T-helper 2 cell treated with Interferon-gamma antibody and Interleukin-4, amounts not matched to agents 100 ng/mL and 5 ng/mL, for 36 hours (primary cell): Measurements from ENCODE around the gene MBTD1. TPM values are rescaled to one million over a fixed set of nuclear protein-coding genes. Genes with fewer than 3 reads are reported as not detected.
"Not testable (repeated sequence)": the region's sequence is repeated elsewhere in the genome, so short reads cannot be mapped to it uniquely, and the experiment has no call there.

Experiments
- intact Hi-C: fragments of 100-400 bp; cut with micrococcal nuclease; formaldehyde crosslinking; loops from one replicate; pipeline ENCODE4 v1.15.1; 2023
- total RNA-seq: library from RNA; stranded (reverse); gene quantifications from 2 replicates; pipeline ENCODE4 v1.2.3, GENCODE V29; 2022

MBTD1 gene
- 13.0 and 13.3 TPM in 2 replicates for total RNA-seq

DNA sequence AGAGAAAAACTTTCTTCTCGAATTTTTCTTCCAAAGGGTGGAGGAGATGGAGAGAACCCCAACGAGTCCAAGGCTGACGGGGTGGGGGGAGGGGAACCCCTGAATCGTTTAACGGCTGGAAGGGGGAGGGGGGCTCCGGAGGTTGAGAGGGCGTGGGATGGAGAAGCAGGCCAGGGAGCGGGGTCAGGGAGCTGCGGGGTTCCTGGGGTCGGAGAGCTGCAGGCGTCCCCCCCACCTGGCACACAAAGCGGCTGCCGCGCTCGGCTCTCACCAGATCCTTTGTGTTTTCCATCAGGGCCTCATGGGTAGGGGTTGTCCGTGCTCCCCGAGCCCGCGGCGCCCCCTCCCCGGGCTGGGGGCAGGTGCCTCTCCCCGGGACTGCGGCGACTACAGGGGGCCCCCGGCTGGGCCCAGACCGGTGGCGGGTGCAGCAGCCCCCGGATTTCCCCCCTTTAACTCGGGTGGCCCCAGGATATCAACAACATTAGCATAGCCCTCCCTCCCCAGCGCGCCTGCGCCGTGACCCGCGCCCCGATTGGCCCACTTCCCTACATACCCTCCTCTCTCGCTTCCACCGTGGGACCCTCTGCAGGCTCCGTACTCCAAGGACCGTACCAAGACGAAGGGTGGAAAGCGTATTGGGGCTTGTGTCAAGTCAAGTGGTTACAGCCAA, at the start of gene MBTD1:
MBTD1 (minus strand) TSS at position 486 of the 673 bp plus-strand sequence. CDS start 34,888 bp downstream, outside the sequence.
- intact Hi-C loops: loop anchor here (1.0 to 10.0 kb wide), 6 partner anchors 59 to 393 kb away; partner anchors contain the start of genes NME1, NME2 and TOB1

GRCh38 chr17:51305182-51305581, 45.3 kb upstream of the MBTD1 start:
- intact Hi-C loops: no loop called here

- intact Hi-C loops: no loop called here
These were observed 40.0 kb upstream of the MBTD1 start for GRCh38 chr17:51299859-51300258.

DNA sequence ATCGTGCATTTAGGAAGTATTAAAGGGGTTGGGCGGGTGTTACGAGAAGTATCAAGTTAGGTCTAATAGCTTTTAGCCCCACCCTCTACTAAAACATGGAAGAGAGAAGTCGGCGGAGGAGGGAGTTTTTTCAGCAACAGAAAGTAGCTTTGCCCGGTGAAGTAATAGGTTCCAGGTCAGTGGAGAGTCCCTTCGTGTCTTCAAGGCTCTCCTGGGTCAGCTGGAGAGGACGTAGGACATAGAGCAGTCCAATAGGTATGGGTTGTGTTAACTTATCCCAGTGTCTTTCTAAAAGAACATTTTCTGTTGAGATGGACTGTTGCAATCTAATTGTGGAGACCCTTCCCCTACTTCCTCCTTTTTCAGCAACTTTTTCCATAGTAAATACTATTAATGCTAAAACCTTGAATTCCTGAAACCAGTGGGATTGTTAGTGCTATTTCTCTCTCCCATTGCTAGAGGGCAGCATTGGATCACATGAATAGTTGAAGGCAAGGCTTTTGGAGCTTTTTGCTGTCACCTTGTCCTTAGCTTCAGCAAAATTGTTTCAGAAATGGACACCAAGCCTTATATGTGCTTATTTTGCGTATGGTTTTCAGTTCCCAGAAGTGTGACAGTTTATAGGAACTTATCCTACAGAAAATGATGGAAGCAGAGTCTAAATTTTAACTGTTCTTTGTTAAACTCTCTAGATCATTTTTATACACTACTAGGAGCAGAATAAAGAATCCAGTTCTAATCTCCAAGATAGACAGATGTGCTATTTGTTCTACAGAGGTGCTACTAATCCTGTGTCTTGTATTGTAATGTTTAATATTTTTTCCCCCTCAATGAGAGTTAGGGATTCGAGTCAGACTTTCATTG, 38.9 kb upstream of the MBTD1 start:
- intact Hi-C loops: no loop called here

GRCh38 chr17:51294338-51294737, 34.5 kb upstream of the MBTD1 start:
- intact Hi-C loops: not testable (repeated sequence)

DNA sequence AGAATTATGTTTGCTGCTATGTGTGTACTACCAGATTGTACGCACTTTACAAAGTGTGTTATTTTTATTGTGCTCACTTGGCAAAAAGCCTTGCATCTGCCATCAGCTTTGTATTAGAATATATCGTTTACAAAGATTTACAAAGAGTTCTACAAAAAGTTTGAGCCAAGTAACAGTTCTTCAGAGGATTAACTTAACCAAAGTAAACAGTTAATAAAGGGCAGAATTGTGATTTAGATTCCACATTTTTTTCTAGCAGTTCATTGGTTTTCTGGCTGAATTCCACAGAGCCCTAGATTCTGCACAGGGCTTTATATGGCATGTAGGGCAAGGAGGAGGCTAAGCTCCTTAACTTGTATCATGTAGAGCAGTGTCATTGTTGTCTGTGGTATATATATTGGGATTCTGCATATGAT, 29.9 kb upstream of the MBTD1 start:
- intact Hi-C loops: no loop called here

DNA sequence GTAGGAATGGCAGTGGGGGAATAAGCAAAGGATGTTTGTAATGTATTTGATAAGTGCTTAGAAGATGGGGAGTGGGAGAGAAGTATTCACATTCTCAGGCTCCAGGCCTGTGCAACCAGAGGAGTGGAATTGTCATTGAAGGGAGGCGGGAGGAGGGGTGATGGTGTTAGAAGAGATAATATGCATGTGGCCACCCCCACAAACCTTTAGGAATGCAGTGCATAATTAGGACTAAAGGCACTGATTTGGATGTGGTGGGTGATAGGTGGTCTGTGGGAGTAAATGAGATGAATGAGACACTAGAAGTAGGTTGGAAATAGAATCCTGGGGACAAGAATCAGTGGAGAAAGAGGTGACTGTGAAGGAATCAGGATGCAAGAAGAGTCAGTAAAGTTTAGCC, 27.6 kb upstream of the MBTD1 start:
- intact Hi-C loops: no loop called here

DNA sequence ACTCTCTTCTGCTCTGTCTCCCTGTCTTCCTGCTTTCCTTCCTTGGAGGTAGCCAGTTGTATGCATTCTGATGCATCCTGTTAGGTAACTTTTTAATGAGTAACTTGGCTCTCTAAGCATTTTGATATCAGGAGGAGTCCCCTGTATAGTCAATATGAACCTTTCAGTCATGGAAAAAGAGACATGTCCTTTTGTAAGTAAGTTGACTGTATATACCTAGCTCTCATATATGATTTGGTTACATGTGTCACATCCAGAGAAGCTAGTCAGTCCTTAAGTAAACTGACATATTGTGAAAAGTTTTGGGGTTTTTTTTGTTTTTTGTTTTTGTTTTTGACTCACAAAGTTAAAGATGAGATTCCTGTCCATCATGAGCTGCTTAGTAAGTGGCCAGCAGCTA, 19.3 kb upstream of the MBTD1 start:
- intact Hi-C loops: no loop called here

DNA sequence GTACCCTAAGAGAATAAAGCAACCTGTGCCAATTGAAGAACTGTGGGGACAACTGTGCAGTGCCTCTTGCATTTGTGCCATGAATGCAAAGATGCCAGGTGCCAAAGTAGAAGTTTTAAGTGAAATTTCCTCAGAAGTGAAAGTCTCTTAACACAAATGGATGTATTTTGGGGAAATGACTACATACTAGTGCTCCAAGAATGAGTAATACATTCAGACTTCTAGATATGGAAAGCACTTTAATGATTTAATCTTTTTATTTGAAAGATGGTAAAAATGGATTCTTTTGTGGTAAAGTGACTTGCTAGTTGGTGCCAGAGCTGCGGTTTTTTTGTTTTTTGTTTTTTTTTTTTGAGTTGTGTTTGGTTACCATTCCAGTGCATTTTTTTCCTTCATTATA, 15.5 kb upstream of the MBTD1 start:
- intact Hi-C loops: no loop called here

DNA sequence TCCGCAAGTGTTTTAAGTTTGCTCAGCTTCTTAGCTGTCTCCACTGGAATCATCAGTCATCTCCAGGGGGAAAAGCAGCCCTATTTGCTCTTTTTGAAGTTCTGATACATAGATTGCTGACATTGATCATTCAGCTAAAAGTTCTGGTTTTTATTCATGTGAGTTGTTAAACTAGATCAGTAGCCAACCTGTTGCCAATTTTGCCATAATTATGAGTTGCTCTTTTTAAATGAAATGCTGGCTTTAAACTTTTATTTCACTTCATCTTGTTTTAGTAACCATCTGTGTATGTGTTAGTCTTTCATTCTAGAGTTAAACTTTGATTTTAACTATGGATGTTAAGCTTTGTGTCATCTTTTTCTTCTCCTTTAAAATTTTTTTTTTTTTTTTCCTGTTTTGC, 13.0 kb upstream of the MBTD1 start:
- intact Hi-C loops: no loop called here

GRCh38 chr17:51270636-51271035, 10.8 kb upstream of the MBTD1 start:
- intact Hi-C loops: no loop called here

DNA sequence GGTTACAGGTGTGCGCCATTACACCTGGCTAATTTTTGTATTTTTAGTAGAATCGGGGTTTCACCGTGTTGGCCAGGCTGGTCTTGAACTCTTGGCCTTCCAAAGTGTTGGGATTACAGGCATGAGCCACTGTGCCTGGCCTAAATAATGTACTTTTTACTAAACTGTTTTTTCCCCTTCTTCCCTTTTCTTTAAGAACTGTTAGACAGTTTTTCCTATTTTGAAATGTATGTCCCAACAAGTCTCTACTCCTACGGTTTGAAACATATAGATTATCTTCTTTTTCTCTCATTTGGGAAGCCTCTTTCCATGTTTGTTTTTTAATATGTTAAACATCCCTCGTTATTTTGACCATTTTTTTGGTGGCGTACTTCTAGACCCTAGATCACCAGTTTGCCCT, 10.1 kb upstream of the MBTD1 start:
- intact Hi-C loops: loop anchor here (10.0 kb wide), 1 partner anchor 265 kb away; no protein-coding TSS in a partner anchor

- intact Hi-C loops: loop anchor here (5.0 to 10.0 kb wide), 2 partner anchors 163 to 260 kb away; no protein-coding TSS in a partner anchor
These were observed 4.6 kb upstream of the MBTD1 start for GRCh38 chr17:51264466-51264865.

- intact Hi-C loops: loop anchor here (5.0 to 10.0 kb wide), 2 partner anchors 164 to 258 kb away; no protein-coding TSS in a partner anchor
These were observed 3.2 kb upstream of the MBTD1 start for GRCh38 chr17:51263006-51263405.

DNA sequence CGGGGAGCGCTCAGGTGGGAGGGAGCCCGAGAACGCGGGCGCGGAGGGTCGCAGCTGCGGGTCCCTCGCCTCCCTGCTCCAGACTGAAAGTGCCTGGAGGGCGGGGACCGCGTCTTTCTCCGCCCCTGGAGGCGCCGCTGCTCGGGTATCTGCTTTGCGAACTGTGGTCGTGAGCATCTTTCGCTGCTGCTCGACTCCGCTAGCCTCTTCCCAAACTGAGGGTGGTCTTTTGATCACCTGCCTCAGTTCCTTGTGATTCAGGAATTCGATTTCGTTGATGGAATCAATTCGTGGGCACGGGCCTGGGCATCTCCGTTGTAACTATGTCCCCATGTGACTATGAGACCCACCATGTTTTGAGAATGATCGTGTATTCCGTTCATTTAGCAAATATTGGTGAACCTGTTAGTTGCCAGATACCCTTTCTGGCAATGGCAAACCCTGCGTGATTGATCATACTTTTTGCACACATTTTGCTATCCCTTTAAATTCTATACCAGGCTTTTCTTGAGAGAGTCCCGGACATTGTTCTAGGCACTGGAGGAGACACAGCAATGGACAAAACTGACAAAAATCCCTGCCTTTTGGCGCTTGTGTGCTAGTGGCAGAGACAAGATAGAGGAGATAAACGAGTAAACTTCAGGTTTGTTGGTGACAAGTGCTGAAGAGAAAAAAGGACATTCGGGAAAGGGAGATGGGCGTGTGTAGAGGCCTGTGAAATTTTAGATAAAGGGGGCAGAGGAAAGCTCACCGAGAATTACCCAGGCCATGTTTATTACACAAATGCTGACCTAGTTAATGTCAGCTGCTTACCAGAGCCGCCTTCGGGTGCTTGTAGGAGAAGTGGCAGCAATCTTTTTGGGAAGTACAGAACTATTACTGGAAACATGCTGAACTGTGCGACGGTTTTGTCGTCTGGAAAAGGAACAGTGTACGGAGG, 1.4 kb upstream of the MBTD1 start:
- intact Hi-C loops: loop anchor here (2.0 to 10.0 kb wide), 3 partner anchors 60 to 256 kb away; no protein-coding TSS in a partner anchor

GRCh38 chr17:51260237-51261023, 581 bp upstream of the MBTD1 start, which contains the start of gene UTP18:
UTP18 (plus strand) TSS chr17:51260546; CDS start chr17:51260585, 39 bp downstream.
- intact Hi-C loops: loop anchor here (1.0 to 10.0 kb wide), 6 partner anchors 60 to 394 kb away; partner anchors contain the start of genes NME1, NME2 and TOB1

- intact Hi-C loops: no loop called here
These were observed 889 bp downstream of the MBTD1 start for GRCh38 chr17:51258756-51259563.

DNA sequence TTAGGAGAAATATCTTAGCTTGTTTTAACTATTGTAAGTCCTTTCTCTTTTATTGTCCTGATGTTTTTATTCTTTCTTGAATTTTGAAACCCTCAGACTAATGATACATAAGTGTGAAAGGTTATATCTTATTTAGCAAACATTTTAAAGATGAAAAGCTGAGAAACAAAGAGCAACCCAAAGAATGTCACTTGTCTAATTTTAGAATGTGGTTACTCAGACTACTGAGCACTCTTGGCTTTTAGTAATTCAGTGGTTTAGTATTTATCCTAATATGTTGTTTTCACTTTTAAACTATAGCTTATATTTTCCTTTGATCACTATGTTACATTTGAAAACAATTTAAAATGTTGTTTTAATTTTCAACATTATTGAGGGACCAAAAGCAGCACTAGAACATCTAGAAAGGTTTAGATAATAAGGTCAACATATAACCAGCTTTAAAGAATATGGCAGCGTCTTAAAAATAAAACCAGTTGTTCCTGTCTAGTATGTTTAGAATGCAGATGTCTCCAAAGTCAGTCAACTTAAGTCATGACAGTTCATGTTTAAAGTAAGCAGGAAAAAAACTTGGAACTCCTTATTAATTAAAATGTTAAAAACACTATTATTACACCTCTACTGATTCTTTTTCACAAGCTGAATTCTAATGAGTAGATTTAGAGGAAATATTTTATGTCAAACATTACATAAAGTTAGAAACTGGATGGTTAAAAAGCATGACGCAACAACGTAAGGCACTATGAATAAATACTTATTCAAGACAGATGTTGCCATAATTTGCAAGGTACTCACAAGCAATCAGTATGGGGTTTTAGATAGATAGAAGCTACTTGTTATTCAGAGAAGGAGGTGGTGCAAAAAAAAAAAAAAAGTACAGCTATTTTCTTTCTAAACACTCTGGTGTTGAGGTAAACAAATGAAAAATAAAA, 2.4 kb downstream of the MBTD1 start:
- intact Hi-C loops: no loop called here
